ENCODE measurements around the gene MDGA2. TPM values are rescaled to one million over a fixed set of nuclear protein-coding genes. Genes with fewer than 3 reads are reported as not detected.

The MDGA2 gene
- total RNA-seq, 2 donors from 2014 or later: not detected

DNA sequence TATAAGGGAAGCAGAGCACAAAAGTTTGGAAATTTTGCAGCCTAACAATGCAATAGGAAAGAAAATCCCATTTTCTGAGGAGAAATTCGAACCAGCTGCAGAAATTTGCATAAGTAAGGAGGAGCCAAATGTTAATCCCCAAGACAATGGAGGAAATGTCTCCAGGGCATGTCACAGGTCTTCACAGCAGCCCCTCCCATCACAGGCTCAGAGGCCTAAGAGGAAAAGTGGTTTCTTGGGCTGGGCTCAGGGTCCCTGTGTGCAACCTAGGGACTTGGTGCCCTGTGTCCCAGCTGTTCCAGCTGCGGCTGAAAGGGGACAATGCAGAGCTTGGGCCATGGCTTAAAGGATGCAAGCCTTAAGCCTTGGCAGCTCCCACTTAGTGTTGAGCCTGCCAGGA is 190.0 kb downstream of the MDGA2 start:
- Histone ChIP-seq H3K36me3 (no peaks in the 10 kb centered on the region), H3K4me1 (no peaks in the 10 kb centered on the region), H3K9me3 (no peaks in the 10 kb centered on the region), H3K27me3 (no peaks in the 10 kb centered on the region), H3K4me3 (no peak overlapping the region), H3K27ac (no peak overlapping the region)
- DNase-seq (ENCODE audit: low spot score): no peak
- TF ChIP-seq, protein P1, sequence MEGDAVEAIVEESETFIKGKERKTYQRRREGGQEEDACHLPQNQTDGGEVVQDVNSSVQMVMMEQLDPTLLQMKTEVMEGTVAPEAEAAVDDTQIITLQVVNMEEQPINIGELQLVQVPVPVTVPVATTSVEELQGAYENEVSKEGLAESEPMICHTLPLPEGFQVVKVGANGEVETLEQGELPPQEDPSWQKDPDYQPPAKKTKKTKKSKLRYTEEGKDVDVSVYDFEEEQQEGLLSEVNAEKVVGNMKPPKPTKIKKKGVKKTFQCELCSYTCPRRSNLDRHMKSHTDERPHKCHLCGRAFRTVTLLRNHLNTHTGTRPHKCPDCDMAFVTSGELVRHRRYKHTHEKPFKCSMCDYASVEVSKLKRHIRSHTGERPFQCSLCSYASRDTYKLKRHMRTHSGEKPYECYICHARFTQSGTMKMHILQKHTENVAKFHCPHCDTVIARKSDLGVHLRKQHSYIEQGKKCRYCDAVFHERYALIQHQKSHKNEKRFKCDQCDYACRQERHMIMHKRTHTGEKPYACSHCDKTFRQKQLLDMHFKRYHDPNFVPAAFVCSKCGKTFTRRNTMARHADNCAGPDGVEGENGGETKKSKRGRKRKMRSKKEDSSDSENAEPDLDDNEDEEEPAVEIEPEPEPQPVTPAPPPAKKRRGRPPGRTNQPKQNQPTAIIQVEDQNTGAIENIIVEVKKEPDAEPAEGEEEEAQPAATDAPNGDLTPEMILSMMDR (IDR thresholded peaks at IDR 0.05): no peak

DNA sequence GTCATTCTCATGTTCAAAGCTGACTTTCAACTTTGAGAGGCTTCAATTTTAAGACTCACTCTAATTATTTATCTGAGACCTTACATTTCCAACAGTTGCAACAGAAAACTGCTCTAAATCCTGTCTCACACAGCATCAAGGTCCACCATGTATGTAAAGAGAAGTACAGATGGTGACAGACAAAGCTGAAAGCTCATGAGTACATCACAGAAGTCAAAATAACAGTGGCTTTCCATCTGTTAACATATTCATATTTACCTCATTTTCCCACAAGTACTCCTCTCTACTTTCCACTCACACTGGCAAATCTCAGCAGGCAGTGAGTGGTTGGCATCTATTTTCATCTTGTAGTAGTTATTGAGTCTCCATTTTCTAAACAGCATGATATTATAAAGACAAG is 192.0 kb downstream of the MDGA2 start:
- TF ChIP-seq, protein P1 (IDR thresholded peaks at IDR 0.05): no peak
- no peaks in the 10 kb centered on the region for H3K27me3 ChIP-seq
- H3K4me1 ChIP-seq: no peaks in the 10 kb centered on the region
- H3K4me3 ChIP-seq: no peak overlapping the region
- no peaks in the 10 kb centered on the region for H3K9me3 ChIP-seq
- DNase-seq (ENCODE audit: low spot score): no peak
- H3K27ac ChIP-seq: no peak overlapping the region
- H3K36me3 ChIP-seq: no peaks in the 10 kb centered on the region

DNA sequence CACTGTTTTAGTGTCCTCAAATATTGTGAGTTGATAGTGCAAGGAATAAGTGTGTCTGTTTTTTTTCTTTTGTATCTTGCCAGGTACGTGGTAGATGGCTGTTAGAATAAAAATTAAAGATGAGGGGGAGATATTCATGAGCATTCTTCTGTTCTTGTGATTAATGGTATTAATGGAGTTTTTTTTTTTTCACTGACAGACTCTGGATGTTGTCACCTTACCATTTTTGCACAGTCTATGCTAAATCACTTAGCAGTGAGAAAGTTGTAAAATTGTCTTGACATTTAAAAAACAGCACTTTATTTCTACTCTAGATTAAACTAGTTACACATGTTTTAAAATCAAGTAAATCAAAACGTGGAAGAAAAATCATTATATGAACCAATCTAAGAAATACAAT is 204.3 kb downstream of the MDGA2 start:
- no peak overlapping the region for H3K27ac ChIP-seq
- H3K9me3 ChIP-seq: no peaks in the 10 kb centered on the region
- no peak for DNase-seq (ENCODE audit: low spot score)
- no peak overlapping the region for H3K4me3 ChIP-seq
- TF ChIP-seq, protein P1 (IDR thresholded peaks at IDR 0.05): no peak
- H3K27me3 ChIP-seq: no peaks in the 10 kb centered on the region
- H3K36me3 ChIP-seq: no peaks in the 10 kb centered on the region
- H3K4me1 ChIP-seq: no peaks in the 10 kb centered on the region

DNA sequence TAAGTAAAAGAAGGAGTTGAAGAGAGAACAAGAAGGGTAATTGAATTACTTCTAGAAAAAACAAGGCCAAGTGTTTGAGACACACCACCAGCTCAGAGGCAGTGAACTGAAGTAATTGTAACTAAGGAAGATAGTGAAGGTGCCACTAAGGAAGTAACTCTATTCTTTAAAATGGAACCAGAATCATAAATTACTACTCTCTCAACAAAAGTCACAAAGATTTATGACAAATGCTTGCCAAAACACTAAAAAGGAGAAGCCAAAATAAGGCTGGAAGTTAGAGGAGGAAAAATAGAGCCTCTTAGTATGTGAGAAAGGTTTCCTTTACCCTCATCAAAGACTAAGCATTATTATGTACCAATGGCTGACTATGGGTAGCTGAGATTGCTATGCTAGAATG is 208.5 kb downstream of the MDGA2 start:
- no peak for DNase-seq (ENCODE audit: low spot score)

DNA sequence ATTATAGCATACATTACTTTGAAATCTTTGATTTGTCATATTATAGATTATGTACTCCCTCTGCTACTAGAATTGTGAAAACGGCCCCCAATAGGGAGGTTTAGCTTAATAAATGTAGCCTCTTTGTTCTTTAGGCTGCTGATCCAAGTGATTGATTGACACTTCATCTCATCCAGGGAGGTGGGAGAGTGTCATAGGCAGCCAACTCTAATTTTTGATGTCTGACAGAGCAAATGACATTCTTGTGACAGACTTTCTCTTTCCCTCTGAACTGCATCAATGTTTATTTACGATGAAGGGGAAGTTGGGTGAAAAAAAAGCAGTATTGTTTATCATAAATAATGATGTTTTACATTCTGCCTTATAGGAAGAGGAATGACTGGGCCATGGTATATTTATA is 221.4 kb downstream of the MDGA2 start:
- no peaks in the 10 kb centered on the region for H3K27me3 ChIP-seq
- H3K4me1 ChIP-seq: no peaks in the 10 kb centered on the region
- TF ChIP-seq, protein P1 (IDR thresholded peaks at IDR 0.05): no peak
- no peaks in the 10 kb centered on the region for H3K36me3 ChIP-seq
- no peak overlapping the region for H3K27ac ChIP-seq
- H3K4me3 ChIP-seq: no peak overlapping the region
- no peak for DNase-seq (ENCODE audit: low spot score)
- no peaks in the 10 kb centered on the region for H3K9me3 ChIP-seq

More for the DNA sequence above, 208.5 kb downstream of the MDGA2 start:
- no peak overlapping the region for H3K27ac ChIP-seq
- no peaks in the 10 kb centered on the region for H3K9me3 ChIP-seq
- no peaks in the 10 kb centered on the region for H3K36me3 ChIP-seq
- H3K4me3 ChIP-seq: no peak overlapping the region
- no peaks in the 10 kb centered on the region for H3K27me3 ChIP-seq
- H3K4me1 ChIP-seq: no peaks in the 10 kb centered on the region
- TF ChIP-seq, protein P1 (IDR thresholded peaks at IDR 0.05): no peak

DNA sequence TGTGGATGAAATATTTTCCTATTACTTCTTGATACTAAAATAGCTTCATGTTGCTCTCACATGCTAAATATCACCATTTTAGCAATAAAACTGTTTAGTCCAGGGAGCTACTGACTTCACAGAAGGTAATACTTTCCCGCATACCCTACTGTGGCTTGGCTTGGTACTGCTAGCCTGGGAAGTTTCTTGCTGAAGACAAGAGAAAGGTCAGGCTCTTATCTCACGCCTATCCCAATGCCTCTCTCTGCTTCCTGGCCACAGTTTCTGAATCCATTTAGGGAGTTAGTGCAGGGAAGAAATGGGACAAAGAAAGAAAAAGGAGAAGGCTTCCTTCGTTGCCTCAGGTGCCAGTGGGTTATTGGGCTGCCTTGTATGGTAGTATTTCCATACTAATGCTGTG is 228.3 kb downstream of the MDGA2 start:
- TF ChIP-seq, protein P1 (IDR thresholded peaks at IDR 0.05): no peak
- no peak for DNase-seq (ENCODE audit: low spot score)
- H3K9me3 ChIP-seq: no peaks in the 10 kb centered on the region

More for the DNA sequence above, 228.3 kb downstream of the MDGA2 start:
- H3K27me3 ChIP-seq: no peaks in the 10 kb centered on the region
- H3K4me3 ChIP-seq: no peak overlapping the region
- H3K4me1 ChIP-seq: no peaks in the 10 kb centered on the region
- H3K36me3 ChIP-seq: no peaks in the 10 kb centered on the region
- H3K27ac ChIP-seq: no peak overlapping the region
